MM.1S (cell line): Measurements from ENCODE around the gene SNX25.
"Not testable (repeated sequence)": the region's sequence is repeated elsewhere in the genome, so short reads cannot be mapped to it uniquely, and the experiment has no call there.

Experiments
- EZH2 ChIP-seq: fragments of 300-600 bp; sonication (generic); optimal IDR thresholded peaks from 2 replicates; pipeline ENCODE3; 2017; ENCODE audit warnings: low read depth, mild to moderate bottlenecking, antibody characterized with exemption, low read length, mixed read lengths
- EZH2phosphoT487 ChIP-seq: fragments of 300-600 bp; sonication (generic); IDR thresholded peaks from 2 replicates; pipeline ENCODE4 v1.6.1; 2018; ENCODE audit warnings: antibody characterized with exemption, low read length
- TF ChIP-seq, protein P1 (sequence below): fragments of 300-600 bp; sonication (generic); IDR thresholded peaks from 2 replicates; pipeline ENCODE4 v1.5.1; 2016; ENCODE audit warnings: antibody characterized with exemption, low read length, mixed read lengths

DNA sequence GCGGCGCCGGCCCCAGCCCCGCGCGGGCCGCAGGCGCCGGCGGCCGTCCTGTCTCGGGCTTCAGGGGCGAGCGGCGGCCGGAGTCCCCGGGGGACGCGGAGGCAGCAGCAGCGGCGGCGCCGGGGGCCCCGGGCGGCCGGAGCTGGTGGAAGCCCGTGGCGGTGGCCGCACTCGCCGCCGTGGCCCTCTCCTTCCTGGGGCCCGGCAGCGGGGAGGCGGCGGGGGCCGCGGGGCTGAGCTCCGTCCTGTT, 379 bp downstream of the SNX25 start:
- TF ChIP-seq, protein P1, sequence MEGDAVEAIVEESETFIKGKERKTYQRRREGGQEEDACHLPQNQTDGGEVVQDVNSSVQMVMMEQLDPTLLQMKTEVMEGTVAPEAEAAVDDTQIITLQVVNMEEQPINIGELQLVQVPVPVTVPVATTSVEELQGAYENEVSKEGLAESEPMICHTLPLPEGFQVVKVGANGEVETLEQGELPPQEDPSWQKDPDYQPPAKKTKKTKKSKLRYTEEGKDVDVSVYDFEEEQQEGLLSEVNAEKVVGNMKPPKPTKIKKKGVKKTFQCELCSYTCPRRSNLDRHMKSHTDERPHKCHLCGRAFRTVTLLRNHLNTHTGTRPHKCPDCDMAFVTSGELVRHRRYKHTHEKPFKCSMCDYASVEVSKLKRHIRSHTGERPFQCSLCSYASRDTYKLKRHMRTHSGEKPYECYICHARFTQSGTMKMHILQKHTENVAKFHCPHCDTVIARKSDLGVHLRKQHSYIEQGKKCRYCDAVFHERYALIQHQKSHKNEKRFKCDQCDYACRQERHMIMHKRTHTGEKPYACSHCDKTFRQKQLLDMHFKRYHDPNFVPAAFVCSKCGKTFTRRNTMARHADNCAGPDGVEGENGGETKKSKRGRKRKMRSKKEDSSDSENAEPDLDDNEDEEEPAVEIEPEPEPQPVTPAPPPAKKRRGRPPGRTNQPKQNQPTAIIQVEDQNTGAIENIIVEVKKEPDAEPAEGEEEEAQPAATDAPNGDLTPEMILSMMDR: not testable (repeated sequence)
- TF ChIP-seq EZH2phosphoT487, EZH2: not testable (repeated sequence)
